ENCODE measurements around the gene ARPP21.

GRCh38 chr3:35635407-35635806 is 3.9 kb upstream of the ARPP21 start:
- TF ChIP-seq CREB5 (CRISPR knock-in tag; IDR thresholded peaks at IDR 0.05; ENCODE audit: low read depth), result no peak
- no peak for TF ChIP-seq ARNTL (CRISPR knock-in tag; IDR thresholded peaks at IDR 0.05; ENCODE audit: borderline replicate concordance, low read depth)
- TF ChIP-seq PATZ1 (CRISPR knock-in tag; IDR thresholded peaks at IDR 0.05; ENCODE audit: borderline replicate concordance), result no peak
- no peak for TF ChIP-seq ZFP3 (CRISPR knock-in tag; IDR thresholded peaks at IDR 0.05)
- no peak for TF ChIP-seq ZNF70 (CRISPR knock-in tag; IDR thresholded peaks at IDR 0.05)
- TF ChIP-seq ZFP30 (CRISPR knock-in tag; IDR thresholded peaks at IDR 0.05), result no peak
- TF ChIP-seq CSDC2 (CRISPR knock-in tag; IDR thresholded peaks at IDR 0.05), result no peak
